Prostate gland (tissue), 2 donors: Measurements from ENCODE around the gene CLIC5. TPM values are rescaled to one million over a fixed set of nuclear protein-coding genes. Genes with fewer than 3 reads are reported as not detected.
A peak's percentile ranks its signal among the peaks of the same experiment; 100 is the strongest.

ENCODE experiments used
- DNase-seq: peaks from one replicate; pipeline ENCODE4 v3.0.0-alpha.2; 2019; ENCODE audit warnings: low spot score
- H3K27ac ChIP-seq, 2 donors: fragments of 200-600 bp; sonication (generic); 2 replicates each; pipeline ENCODE4 v1.5.1; 2017 to 2019
- H3K27me3 ChIP-seq: fragments of 200-600 bp; sonication (generic); replicated peaks from 2 replicates; pipeline ENCODE4 v1.5.1; 2019; ENCODE audit not compliant: insufficient read depth
- H3K36me3 ChIP-seq, 2 donors: fragments of 200-600 bp; sonication (generic); 1 replicate in 1 of 2; 2 replicates in 1 of 2; pipeline versions ENCODE4 v1.5.1 to v1.8.1; 2017 to 2019
- H3K4me1 ChIP-seq: fragments of 200-600 bp; sonication (generic); replicated peaks from 2 replicates; pipeline ENCODE4 v1.5.1; 2019
- H3K4me3 ChIP-seq, 2 donors: fragments of 200-600 bp; sonication (generic); 2 replicates each; pipeline ENCODE4 v1.5.1; 2017 to 2019
- H3K9me3 ChIP-seq: fragments of 200-600 bp; sonication (generic); 2 replicates; pipeline ENCODE4 v1.5.1; 2017
- CTCF ChIP-seq, 4 experiments: fragments of 200-600 bp in 2 of 4; fragments of 450-650 bp in 2 of 4; sonication (generic) in 2 of 4; IDR thresholded peaks; 1 replicate in 3 of 4; 2 replicates in 1 of 4; pipeline ENCODE4 v1.5.1; 2016 to 2019; ENCODE audit warnings: antibody characterized with exemption in 4 of 4, mild to moderate bottlenecking in 2 of 4, moderate library complexity in 2 of 4
- POLR2A ChIP-seq: fragments of 450-650 bp; IDR thresholded peaks from one replicate; pipeline ENCODE4 v1.6.1; 2016; ENCODE audit warnings: antibody characterized with exemption, mild to moderate bottlenecking
- POLR2AphosphoS5 ChIP-seq: sonication (generic); formaldehyde crosslinking; IDR thresholded peaks from one replicate; pipeline ENCODE4 v1.6.1; 2017; ENCODE audit warnings: antibody characterized with exemption
- WGBS: methylation state at CpG from one replicate; pipeline ENCODE4 v1.1.5; 2018; 5-methylcytosine and 5-hydroxymethylcytosine counted together
- intact Hi-C: fragments of 100-400 bp; cut with DNase I; formaldehyde crosslinking; loops from one replicate; pipeline ENCODE4 v1.14.2; 2022
- total RNA-seq, 2 donors: library from RNA; depleted of rRNA; stranded (reverse); fragments of >200 nt; gene quantifications; one replicate each; pipeline ENCODE4 v1.1.0, GENCODE V29; 2016

Gene CLIC5
- total RNA-seq, 2 donors from 2014 or later = 3.2 to 4.5 TPM

- Histone ChIP-seq H3K9me3 (no peaks in the 10 kb centered on the region), H3K4me3 (no peak overlapping the region), H3K4me1 (no peaks in the 10 kb centered on the region), H3K27ac (no peak overlapping the region), H3K27me3 (no peaks in the 10 kb centered on the region), H3K36me3 (no peaks in the 10 kb centered on the region)
- no peak for TF ChIP-seq POLR2AphosphoS5
- no peak for TF ChIP-seq POLR2A
- TF ChIP-seq CTCF (IDR thresholded peaks at IDR 0.05) = no peak
- WGBS = 89% methylated on average over 3 of the region's 3 CpGs
- intact Hi-C loops = no loop called here
- no peak for DNase-seq
Measured at GRCh38 chr6:46048646-46049297, 33.1 kb upstream of the CLIC5 start.

- Histone ChIP-seq H3K27me3 (no peaks in the 10 kb centered on the region), H3K4me1 (no peaks in the 10 kb centered on the region), H3K36me3 (no peaks in the 10 kb centered on the region), H3K27ac (no peak overlapping the region), H3K9me3 (no peaks in the 10 kb centered on the region), H3K4me3 (no peak overlapping the region)
- intact Hi-C loops = no loop called here
- DNase-seq = no peak
- 83% methylated on average over 5 of the region's 5 CpGs for WGBS
- no peak for TF ChIP-seq CTCF (IDR thresholded peaks at IDR 0.05)
- no peak for TF ChIP-seq POLR2A
- no peak for TF ChIP-seq POLR2AphosphoS5
Measured at GRCh38 chr6:46046558-46047174, 31.0 kb upstream of the CLIC5 start.

DNA sequence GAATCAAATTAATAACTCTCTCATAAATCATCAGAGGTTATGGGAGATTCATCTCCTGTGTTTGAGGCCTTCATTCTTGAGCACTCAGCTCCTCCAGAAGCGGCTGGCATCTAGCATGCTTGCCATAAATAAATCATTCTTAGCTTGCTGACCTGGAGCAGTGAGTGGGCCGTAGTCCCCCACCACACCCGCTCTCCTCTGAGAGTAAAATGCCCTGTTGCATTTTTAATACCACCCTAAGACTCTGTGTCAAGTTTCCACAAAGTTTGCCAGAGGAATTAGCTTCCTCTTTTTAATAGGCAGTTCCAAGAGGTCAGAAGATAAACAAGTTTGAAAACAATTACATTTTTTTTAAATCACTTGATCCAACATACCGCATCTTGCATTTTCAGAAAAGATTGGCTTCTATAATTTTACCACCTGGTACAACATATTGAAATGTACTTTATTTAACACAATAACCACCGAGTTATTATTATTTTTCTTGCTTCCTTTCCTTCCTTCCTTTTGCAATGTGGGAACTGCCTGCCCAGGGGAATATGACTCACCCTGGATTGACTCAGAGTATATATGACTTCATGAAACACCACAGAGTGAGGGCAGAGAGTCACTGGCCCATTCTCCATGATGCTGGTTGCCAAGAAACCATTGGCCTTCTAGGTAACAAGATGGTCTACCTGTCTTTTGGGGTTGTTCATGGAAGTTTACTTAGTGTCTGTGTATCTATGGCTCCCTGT is 29.4 kb upstream of the CLIC5 start:
- H3K36me3 ChIP-seq = no peaks in the 10 kb centered on the region
- H3K27ac ChIP-seq = no peak overlapping the region
- no peak overlapping the region for H3K4me3 ChIP-seq
- no peak for DNase-seq
- 49% methylated on average over 5 of the region's 5 CpGs for WGBS
- TF ChIP-seq POLR2A (no peak), CTCF (IDR thresholded peaks at IDR 0.05) (no peak), POLR2AphosphoS5 (no peak)
- H3K4me1 ChIP-seq = no peaks in the 10 kb centered on the region
- intact Hi-C loops = no loop called here
- no peaks in the 10 kb centered on the region for H3K9me3 ChIP-seq
- no peaks in the 10 kb centered on the region for H3K27me3 ChIP-seq

DNA sequence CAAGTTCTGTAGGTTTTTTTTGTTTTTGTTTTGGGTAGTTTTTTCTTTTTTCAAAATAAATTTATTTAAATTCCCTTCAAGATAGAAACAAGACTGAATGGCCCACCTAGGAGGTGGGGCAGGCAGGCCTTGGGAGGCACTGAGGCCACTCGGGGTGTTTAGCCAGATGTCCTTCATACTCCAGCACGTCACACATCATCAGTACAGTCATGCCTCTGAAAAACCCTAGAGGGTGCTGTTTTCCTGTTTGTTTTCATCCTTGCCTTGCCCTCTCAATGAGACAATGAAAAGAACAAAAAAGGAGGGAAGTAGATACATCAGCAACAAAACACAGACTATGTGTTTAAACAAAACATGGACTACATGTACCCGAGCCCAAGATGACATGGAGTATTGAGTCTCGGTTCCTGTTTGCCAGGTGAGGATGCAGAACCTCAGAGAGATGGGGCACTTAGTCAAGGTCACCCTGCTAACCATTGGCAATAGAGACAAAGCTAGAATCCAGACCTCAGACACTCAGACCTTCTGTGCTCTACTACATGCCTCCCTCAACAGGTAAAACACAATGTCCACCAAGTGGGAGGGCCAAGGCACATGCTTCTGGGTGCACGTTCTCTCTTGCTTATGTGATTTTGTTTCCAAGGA is 26.8 kb upstream of the CLIC5 start:
- Histone ChIP-seq H3K9me3 (no peaks in the 10 kb centered on the region), H3K27ac (no peak overlapping the region), H3K36me3 (no peaks in the 10 kb centered on the region), H3K4me1 (no peaks in the 10 kb centered on the region), H3K27me3 (no peaks in the 10 kb centered on the region), H3K4me3 (no peak overlapping the region)
- 65% methylated on average over 5 of the region's 5 CpGs for whole genome bisulfite sequencing
- intact Hi-C loops = no loop called here
- DNase-seq = no peak
- TF ChIP-seq POLR2AphosphoS5 = no peak
- no peak for TF ChIP-seq POLR2A
- TF ChIP-seq CTCF (IDR thresholded peaks at IDR 0.05) = peak in 3 of 4 experiments; percentile 23 to 60 (median 44)
